Activated CD8-positive, alpha-beta memory T cell treated with anti-CD3 and anti-CD28 coated beads, Interleukin-2, amount 50 U/mL, for 1 hour (primary cell): ENCODE data around the gene DHX15.

Source experiments
- DNase-seq: peaks from one replicate; pipeline ENCODE4 v3.0.0-alpha.2; 2020; ENCODE audit errors: extremely low read depth

Gene DHX15

GRCh38 chr4:24584211-24584850, at the start of gene DHX15:
TSS of gene DHX15 (minus strand) at chr4:24584554. CDS start at chr4:24584393, 161 bp downstream.
- DNase-seq, result peak; percentile 73

GRCh38 chr4:24632011-24632410, 47.7 kb upstream of the DHX15 start:
- DNase-seq, result no peak

- no peak for DNase-seq
Observed at GRCh38 chr4:24630937-24631336, 46.6 kb upstream of the DHX15 start.

GRCh38 chr4:24625091-24625490, 40.7 kb upstream of the DHX15 start:
- DNase-seq, result no peak

DNA sequence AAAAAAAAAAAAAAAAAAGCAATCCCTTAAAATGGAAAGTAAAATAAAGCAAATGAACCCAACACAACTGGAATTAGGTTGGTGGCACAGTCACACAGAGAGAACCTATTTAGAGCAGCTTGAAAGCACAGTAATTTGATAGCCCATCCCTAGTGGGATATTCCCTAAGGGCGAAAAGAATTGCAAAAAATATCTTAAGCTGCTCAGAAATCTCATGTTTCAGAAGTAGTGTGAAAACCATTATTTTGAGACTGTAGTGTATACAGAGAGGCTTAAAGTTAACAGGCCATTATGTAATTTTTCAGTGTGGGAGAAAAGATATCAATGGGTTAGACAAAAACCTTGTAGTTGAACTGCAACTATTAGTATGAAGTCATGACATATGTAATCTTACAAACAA, 40.0 kb upstream of the DHX15 start:
- no peak for DNase-seq

DNA sequence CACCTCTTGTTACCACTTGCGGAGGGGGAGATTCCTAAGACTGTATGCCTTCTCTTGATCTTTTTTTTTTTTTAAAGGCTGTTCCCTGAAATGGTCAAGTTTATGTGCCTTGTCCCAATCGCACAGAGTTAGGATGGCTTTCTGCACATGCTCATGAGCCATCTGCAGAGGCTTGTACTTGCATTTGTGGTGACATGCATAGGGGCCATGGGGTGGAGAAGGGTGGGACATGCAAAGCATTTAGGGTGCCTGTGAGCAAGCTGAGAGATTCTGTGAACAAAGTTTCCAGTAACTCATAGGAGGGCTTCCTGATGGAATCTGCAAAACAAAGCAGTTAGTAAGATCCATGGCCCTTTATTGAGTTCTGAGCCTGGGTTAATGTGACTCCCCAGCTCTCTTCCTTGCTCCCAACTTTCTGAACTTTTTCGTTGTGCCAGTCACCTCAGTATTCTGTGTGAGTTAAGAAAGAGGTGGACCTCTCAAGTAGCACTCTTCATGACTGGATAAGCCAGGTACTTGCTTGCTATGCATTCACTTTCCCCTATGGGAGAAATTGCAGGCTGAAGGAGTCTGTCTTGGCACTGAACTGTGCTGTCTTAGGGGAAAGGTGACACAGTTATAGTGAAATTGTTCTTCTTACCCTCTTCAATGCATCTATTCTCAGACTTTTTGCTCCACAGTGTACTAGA, 37.9 kb upstream of the DHX15 start:
- no peak for DNase-seq

DNA sequence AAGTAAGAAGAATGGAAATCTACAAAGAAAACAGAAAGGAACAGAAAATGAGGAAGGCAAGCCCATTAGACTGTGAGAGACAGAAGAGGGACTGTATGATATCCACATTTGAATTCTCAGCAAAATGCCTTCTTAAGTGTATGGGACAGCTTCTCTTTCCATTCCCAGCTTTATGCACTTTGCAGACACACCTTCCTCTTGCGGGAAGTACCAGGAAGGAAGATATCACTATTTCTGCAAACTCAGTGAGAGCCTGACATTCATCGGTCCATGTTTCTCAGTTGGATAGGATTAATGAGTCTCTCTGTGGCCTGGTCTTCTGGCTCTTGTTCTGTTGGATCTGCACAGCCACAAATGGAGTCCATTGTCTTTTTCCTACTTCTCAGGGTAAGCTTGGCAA, 31.6 kb upstream of the DHX15 start:
- no peak for DNase-seq

GRCh38 chr4:24614881-24615280, 30.5 kb upstream of the DHX15 start:
- no peak for DNase-seq

- DNase-seq, result no peak
Observed at GRCh38 chr4:24613502-24613901, 29.1 kb upstream of the DHX15 start.

GRCh38 chr4:24611575-24611974, 27.2 kb upstream of the DHX15 start:
- DNase-seq, result no peak

DNA sequence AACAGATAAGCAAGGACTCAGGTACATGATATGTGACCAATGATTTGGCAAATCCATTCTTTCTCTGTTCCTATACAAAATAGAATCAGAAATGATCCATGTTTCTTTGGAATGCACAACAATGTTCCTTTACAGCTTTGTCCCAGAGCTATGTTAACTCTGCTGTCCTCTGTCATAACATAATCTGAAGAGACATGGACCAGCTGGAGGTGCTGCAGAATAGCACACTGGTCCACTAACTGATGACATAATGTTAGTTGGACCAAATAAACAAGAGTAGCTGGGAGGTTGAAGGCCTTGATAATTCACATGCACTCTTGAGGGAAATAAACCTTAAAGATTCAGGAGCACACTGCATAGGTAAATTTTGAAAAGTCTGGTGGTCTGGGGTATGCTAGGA, 23.0 kb upstream of the DHX15 start:
- DNase-seq, result no peak

DNA sequence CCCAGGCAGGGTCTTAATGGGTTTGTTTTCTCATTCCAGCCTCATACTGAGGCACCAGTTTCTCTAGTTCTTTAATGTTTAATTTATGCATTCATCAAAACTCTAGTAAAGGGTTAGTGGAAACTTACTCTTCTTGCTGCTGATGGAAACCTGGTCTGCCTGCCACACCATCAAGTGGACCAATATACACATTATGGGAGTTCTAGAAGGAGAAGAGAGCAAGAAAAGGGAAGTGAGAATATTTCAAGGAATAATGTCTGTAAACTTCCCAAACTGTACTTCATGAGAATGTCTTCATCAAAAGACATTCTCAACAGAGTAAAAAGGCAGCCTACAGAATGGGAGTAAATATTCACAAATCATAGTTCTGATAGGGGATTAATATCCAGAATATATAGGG, 20.9 kb upstream of the DHX15 start:
- DNase-seq, result no peak

DNA sequence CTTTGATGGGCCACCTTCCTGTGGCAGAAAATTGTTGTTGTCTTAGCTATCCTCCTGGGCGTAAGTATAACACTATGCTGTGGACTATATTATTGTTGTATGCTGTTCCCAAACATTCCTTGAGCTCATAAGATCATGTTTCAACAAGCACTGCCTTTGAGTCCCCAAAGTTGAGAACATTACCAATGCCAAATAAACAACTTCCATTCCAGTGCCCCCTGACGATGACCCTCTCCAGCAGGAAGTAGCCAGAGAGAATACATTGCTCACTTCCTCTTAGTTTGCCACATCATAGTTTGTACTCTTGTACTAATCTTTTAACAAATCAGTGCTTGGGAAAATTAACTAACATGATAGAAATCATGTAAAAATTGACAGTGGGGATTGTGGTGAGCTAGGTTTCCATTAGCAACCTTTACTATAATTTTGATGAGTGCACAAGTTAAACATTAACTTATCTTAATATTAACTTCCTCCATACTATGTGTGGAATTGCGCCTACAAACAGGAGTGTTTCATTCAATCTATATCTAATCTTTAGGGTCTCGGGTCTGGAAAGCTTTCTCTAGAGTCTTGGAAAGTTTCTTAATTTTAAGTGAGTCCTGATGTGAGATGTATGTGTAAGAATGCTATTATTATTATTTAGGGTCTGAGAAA, 20.3 kb upstream of the DHX15 start:
- no peak for DNase-seq

GRCh38 chr4:24603343-24603742, 19.0 kb upstream of the DHX15 start:
- DNase-seq, result no peak

- DNase-seq, result no peak
Observed at GRCh38 chr4:24601121-24601520, 16.8 kb upstream of the DHX15 start.

DNA sequence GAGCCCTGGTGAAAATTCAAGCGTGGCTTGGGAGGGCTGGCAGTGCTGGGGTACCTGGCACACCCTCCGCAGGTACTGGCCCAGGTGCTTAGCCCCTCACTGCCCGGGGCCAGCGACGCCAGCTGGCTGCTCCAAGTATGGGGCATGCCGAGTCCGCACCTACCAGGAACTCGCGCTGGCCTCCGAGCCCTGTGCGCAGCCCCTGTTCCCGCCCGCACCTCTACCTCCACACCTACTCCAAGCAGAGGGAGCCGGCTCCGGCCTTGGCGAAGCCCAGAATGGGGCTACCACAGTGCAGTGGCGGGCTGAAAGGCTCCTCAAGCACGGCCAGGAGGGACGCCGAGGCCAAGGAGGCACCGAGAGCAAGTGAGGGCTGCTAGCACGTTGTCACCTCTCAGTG, 14.9 kb upstream of the DHX15 start:
- no peak for DNase-seq

DNA sequence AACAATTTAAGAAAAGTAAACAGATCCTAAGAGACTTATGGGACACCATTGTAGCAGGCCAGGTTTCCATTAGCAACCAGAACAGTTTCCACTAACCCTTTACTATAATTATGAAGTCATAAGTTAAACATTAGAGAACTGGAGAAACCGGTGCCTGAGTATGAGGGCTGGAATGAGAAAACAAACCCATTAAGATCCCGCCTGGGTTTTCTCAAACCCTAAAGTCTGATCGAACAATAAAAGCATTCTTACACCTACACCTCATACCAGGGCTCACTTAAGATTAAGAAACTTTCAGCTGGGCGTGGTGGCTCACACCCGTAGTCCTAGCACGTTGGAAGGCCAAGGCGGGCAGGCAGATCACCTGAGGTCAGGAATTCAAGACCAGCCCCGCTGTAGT, 13.7 kb upstream of the DHX15 start:
- DNase-seq, result no peak

DNA sequence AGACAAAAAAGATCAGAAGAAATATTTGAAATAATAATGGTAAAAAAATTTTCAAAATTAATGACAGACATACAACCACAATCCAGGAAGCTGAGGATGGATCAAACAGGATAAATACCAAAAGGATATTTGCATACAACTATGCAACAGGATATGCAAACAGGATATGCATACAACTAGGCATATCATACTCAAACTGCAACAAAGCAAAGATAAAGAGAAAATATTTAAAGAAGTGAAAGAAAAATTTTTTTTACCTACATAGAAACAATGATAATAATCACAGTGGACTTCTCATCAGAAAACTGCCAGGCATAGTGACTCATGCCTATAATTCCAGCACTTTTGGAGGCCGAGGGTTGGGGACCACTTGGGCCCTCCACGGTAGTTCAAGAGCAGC, 11.3 kb upstream of the DHX15 start:
- DNase-seq, result no peak

DNA sequence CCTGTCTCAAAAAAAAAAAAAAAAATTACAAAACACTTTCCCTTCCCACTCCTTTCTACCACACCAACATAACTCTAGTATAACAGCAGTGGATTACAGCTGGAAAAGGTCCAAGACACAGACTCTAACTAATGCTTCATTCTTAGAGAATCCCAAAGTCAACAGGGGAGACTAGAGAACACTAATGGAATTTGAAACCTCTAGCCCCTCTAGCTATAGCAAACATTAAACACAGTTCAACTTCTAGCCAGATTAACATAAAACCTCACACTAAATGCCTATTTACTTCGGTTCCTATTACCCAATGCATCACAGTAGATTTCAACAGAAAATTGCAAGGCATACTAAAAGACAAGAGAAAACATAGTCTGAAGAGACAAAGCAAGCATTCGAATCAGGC, 10.5 kb upstream of the DHX15 start:
- no peak for DNase-seq

DNA sequence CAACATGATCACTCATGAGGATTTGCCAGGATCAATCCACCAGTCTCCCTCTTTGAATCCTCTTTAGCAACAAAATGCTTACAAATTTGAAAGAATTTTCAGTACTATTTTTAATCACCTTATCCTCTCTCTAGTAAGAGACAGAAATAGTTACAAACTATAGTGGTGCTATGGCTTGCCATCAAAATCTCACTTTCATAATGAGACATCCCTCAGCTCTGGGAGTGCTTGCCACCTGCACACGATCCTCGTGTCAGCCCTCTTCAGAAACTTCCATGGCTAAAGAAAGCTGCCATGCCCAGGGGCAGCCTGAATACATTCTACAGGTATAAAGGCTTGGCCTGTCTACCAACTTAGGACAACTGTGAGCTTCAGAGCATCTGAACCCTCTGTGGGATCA, 5.1 kb upstream of the DHX15 start:
- no peak for DNase-seq

GRCh38 chr4:24588216-24588954, 4.0 kb upstream of the DHX15 start:
- no peak for DNase-seq

DNA sequence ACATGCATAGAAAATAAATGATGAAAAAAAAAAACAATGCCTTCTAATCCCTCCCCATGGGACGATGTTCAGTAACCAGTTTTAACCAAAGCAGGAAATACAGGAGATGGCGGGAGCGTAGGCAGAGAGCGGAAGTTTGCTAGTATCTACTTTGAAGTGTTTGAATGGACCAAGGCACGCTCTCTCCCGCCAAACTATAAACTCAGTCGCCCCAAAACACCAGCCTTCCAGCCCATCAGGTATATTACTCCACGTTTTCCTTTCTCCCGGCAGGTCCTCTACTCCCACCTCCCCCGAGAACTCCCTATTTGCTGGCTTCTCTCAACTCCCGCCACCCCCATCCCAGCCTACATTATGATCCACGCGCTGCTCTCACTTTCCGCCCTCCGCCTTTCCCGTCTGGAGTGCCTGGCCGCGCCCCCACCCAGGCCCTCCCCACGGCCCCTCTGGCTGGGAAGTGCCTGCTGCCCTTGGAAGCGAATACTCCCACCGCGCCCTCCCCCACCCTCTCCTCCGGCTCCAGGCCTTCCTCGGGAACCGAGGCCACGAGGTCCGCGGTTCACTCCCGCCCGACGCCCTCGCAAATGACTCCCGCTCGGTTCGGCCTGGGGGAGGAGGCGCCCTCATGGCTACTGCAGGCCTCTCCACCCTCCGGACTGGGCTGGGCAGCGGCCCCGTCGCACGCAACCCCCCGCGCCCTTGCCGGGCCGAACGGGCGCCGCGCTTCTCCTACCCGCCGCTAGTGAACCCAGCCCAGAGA, 723 bp downstream of the DHX15 start:
- DNase-seq, result no peak
